Brain pericyte (primary cell): ENCODE results near the gene P4HTM.

Source experiments
- DNase-seq: peaks from one replicate; pipeline ENCODE4 v3.0.0-alpha.2; 2012; ENCODE audit warnings: low read depth, low spot score

The P4HTM gene

GRCh38 chr3:48983096-48983495, 6.9 kb upstream of the P4HTM start:
- no peak for DNase-seq

- no peak for DNase-seq
Observed at GRCh38 chr3:48984663-48985062, 5.4 kb upstream of the P4HTM start.

- no peak for DNase-seq
Observed at GRCh38 chr3:48985831-48986376, 4.1 kb upstream of the P4HTM start.

GRCh38 chr3:48989126-48989795, 780 bp upstream of the P4HTM start:
- no peak for DNase-seq

- no peak for DNase-seq
Observed at GRCh38 chr3:48990636-48991469, 812 bp downstream of the P4HTM start.

- DNase-seq, result no peak
Observed at GRCh38 chr3:48991851-48992545, 2.0 kb downstream of the P4HTM start.

GRCh38 chr3:48993834-48994233, 3.8 kb downstream of the P4HTM start:
- no peak for DNase-seq

- DNase-seq, result no peak
Observed at GRCh38 chr3:48996640-48997039, 6.6 kb downstream of the P4HTM start.

- no peak for DNase-seq
Observed at GRCh38 chr3:48997102-48997635, 7.1 kb downstream of the P4HTM start.

- DNase-seq, result no peak
Observed at GRCh38 chr3:48997714-48998637, 7.9 kb downstream of the P4HTM start.

GRCh38 chr3:48999085-48999858, 9.2 kb downstream of the P4HTM start:
- no peak for DNase-seq

GRCh38 chr3:49001155-49001554, 11.1 kb downstream of the P4HTM start:
- no peak for DNase-seq

GRCh38 chr3:49004352-49005302, 14.6 kb downstream of the P4HTM start:
- no peak for DNase-seq

- DNase-seq, result no peak
Observed at GRCh38 chr3:49005303-49005680, 15.3 kb downstream of the P4HTM start.

GRCh38 chr3:49005998-49006397, 16.0 kb downstream of the P4HTM start:
- no peak for DNase-seq

GRCh38 chr3:49006408-49007067, 16.5 kb downstream of the P4HTM start:
- no peak for DNase-seq

GRCh38 chr3:49007068-49007770, 17.2 kb downstream of the P4HTM start, which contains the start of gene WDR6:
TSS of gene WDR6 (plus strand) at chr3:49007391. CDS start at chr3:49007432, 41 bp downstream.
- DNase-seq, result peak; percentile 92
